GM12891 (cell line): ENCODE results near the gene FXYD7.

Experiments
- PAX5 ChIP-seq: IDR thresholded peaks from 2 replicates; pipeline ENCODE4 v1.6.1; 2011; ENCODE audit warnings: low read length, moderate library complexity, mild to moderate bottlenecking; ENCODE audit not compliant: insufficient read depth, severe bottlenecking
- POLR2A ChIP-seq: IDR thresholded peaks from 2 replicates; pipeline ENCODE4 v1.6.1; 2011; ENCODE audit warnings: low read depth, low read length, control low read depth
- POLR2AphosphoS5 ChIP-seq: IDR thresholded peaks from 2 replicates; pipeline ENCODE4 v1.6.1; 2011; ENCODE audit warnings: low read depth, low read length, control low read depth
- POU2F2 ChIP-seq: IDR thresholded peaks from 2 replicates; pipeline ENCODE4 v1.6.1; 2011; ENCODE audit warnings: low read depth, mild to moderate bottlenecking, control low read depth, low read length, moderate library complexity
- SPI1 ChIP-seq: IDR thresholded peaks from 2 replicates; pipeline ENCODE4 v1.6.1; 2011; ENCODE audit warnings: low read depth, low read length, control low read depth
- TAF1 ChIP-seq: IDR thresholded peaks from 2 replicates; pipeline ENCODE4 v1.6.1; 2011; ENCODE audit warnings: low read depth, low read length, control low read depth

DNA sequence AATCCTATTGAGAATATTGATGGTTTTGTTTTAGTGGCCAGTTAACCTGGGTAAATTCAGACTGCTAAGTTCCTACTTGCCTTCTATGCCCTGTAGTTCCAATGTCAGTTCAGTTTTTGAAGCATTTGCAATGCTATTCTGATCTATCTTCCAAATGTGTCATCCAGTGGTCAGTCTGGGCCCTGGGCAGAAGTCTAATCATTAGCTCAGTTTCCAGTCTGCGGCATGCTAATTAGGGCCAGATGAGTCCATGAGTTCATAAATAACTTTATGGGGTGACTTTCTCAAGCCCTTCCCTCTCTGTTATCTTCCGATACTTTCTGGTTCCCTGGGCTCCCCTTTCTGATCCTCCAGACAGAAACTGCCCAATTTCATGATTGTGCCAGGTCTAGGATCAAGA, 52.8 kb downstream of the FXYD7 start:
- TF ChIP-seq POLR2AphosphoS5 (no peak), POLR2A (no peak), TAF1 (no peak), SPI1 (no peak), POU2F2 (no peak), PAX5 (no peak)
